ENCODE data around the gene CCNY.

GRCh38 chr10:35471435-35471834 lies 135.1 kb downstream of the CCNY start:
- TF ChIP-seq YY1 (IDR thresholded peaks at IDR 0.05; ENCODE audit: insufficient read depth, insufficient read length) = no peak
- no peak for TF ChIP-seq ZNF274 (IDR thresholded peaks at IDR 0.05; ENCODE audit: low read depth, low read length)
- TF ChIP-seq SUZ12 (IDR thresholded peaks at IDR 0.05; ENCODE audit: extremely low read depth, insufficient read depth, insufficient read length) = no peak
